A549 (cell line): Measurements from ENCODE around the gene TNRC18. TPM values are rescaled to one million over a fixed set of nuclear protein-coding genes. Genes with fewer than 3 reads are reported as not detected.

ENCODE experiments used
- ATAC-seq, 2 experiments: fragments of 200-7000 bp in 1 of 2; fragments of >200 bp in 1 of 2; cut with Nextera tagmentation in 1 of 2; cut with Tn5 transposase in 1 of 2; 3 replicates each; pipeline versions ENCODE4 v1.8.0 to v1.9.1; 2018 to 2020; ENCODE audit warnings: mild to moderate bottlenecking in 1 of 2, moderate library complexity in 1 of 2
- CTCF ChIA-PET: fragments of 300-600 bp; sonication (Branson Sonifier 250); formaldehyde crosslinking; extraction: SDS; loops from one replicate; lab custom pipeline; 2021; ENCODE audit warnings: antibody characterized with exemption, inconsistent platforms; lab: Yijun Ruan, JAX
- POLR2A ChIA-PET: fragments of 350-600 bp; formaldehyde crosslinking; extraction: SDS; loops from one replicate; lab custom pipeline; 2021; ENCODE audit warnings: antibody characterized with exemption, inconsistent platforms; lab: Yijun Ruan, JAX
- DNase-seq, 2 experiments: peaks; one replicate each; pipeline versions ENCODE4 v3.0.0 to v3.0.0-alpha.2; 2011 to 2016; ENCODE audit warnings: low read depth in 1 of 2, low spot score in 1 of 2
- FAIRE-seq: peaks from 2 replicates; lab custom pipeline; 2011; peaks lifted over from hg19 to GRCh38; lab: Jason Lieb, UNC
- H3K27ac ChIP-seq, 2 experiments: fragments of >200 bp; sonication (Bioruptor Twin); formaldehyde crosslinking; 3 replicates each; pipeline ENCODE4 v1.5.1; 2016 to 2017
- H3K4me1 ChIP-seq: fragments of >200 bp; sonication (Bioruptor Twin); formaldehyde crosslinking; 3 replicates; pipeline ENCODE4 v1.6.1; 2016
- H3K4me2 ChIP-seq: fragments of >200 bp; sonication (Bioruptor Twin); formaldehyde crosslinking; 3 replicates; pipeline ENCODE4 v1.6.1; 2016
- H3K4me3 ChIP-seq: fragments of >200 bp; sonication (Bioruptor Twin); formaldehyde crosslinking; 3 replicates; pipeline ENCODE4 v1.5.1; 2016
- H3K9me3 ChIP-seq: fragments of >200 bp; sonication (Bioruptor Twin); formaldehyde crosslinking; 3 replicates; pipeline ENCODE4 v1.6.1; 2016
- ATOH8 ChIP-seq: fragments of 250-450 bp; sonication (Bioruptor Pico); IDR thresholded peaks from 2 replicates; pipeline ENCODE4 v1.5.0; 2020; ENCODE audit warnings: low read depth, mild to moderate bottlenecking, moderate library complexity
- BCL3 ChIP-seq: fragments of >200 bp; sonication (Bioruptor Twin); formaldehyde crosslinking; IDR thresholded peaks from 3 replicates; pipeline ENCODE4 v1.6.1; 2016
- CHD4 ChIP-seq: fragments of 200-600 bp; sonication (generic); IDR thresholded peaks from 2 replicates; pipeline ENCODE4 v1.6.1; 2016; ENCODE audit warnings: antibody characterized with exemption, mild to moderate bottlenecking, borderline replicate concordance
- E2F6 ChIP-seq: IDR thresholded peaks from 2 replicates; pipeline ENCODE4 v1.6.1; 2012; ENCODE audit warnings: low read depth, borderline replicate concordance
- EHF ChIP-seq: fragments of 250-450 bp; sonication (Bioruptor Pico); IDR thresholded peaks from 2 replicates; pipeline ENCODE4 v1.5.0; 2020; ENCODE audit warnings: mild to moderate bottlenecking
- FOSB ChIP-seq: fragments of 250-450 bp; sonication (Bioruptor Pico); IDR thresholded peaks from 2 replicates; pipeline ENCODE4 v1.5.0; 2020; ENCODE audit warnings: mild to moderate bottlenecking, moderate library complexity
- FOXS1 ChIP-seq: fragments of 250-450 bp; sonication (Bioruptor Pico); IDR thresholded peaks from 2 replicates; pipeline ENCODE4 v1.5.0; 2020; ENCODE audit warnings: mild to moderate bottlenecking, moderate library complexity
- HOXA7 ChIP-seq: fragments of 250-450 bp; sonication (Bioruptor Pico); IDR thresholded peaks from 2 replicates; pipeline ENCODE4 v1.5.0; 2020; ENCODE audit warnings: mild to moderate bottlenecking, moderate library complexity
- JUN ChIP-seq, 2 experiments: fragments of >200 bp; sonication (Bioruptor Twin); formaldehyde crosslinking; IDR thresholded peaks; 2 replicates in 1 of 2; 3 replicates in 1 of 2; pipeline ENCODE4 v1.6.1; 2016 to 2017
- KDM1A ChIP-seq: fragments of 200-600 bp; sonication (generic); IDR thresholded peaks from 2 replicates; pipeline ENCODE4 v1.6.1; 2016; ENCODE audit warnings: low read depth, mild to moderate bottlenecking
- KDM5A ChIP-seq: fragments of 200-600 bp; sonication (generic); IDR thresholded peaks from 2 replicates; pipeline ENCODE4 v1.6.1; 2016; ENCODE audit warnings: antibody characterized with exemption, mild to moderate bottlenecking
- MAX ChIP-seq: IDR thresholded peaks from 2 replicates; pipeline ENCODE4 v1.6.1; 2012
- MAZ ChIP-seq: fragments of 150-350 bp; IDR thresholded peaks from 2 replicates; pipeline ENCODE4 v1.6.1; 2014; ENCODE audit warnings: antibody characterized with exemption, low read depth, low read length, borderline replicate concordance
- MYC ChIP-seq: IDR thresholded peaks from 2 replicates; pipeline ENCODE4 v1.6.1; 2012; ENCODE audit warnings: mild to moderate bottlenecking, inconsistent platforms, low read length, improper control_type of control experiment, borderline replicate concordance
- NPAS2 ChIP-seq: fragments of 250-450 bp; sonication (Bioruptor Pico); IDR thresholded peaks from 2 replicates; pipeline ENCODE4 v1.8.0; 2022; ENCODE audit warnings: mild to moderate bottlenecking, moderate library complexity, borderline replicate concordance
- PHF8 ChIP-seq: fragments of 200-600 bp; sonication (generic); IDR thresholded peaks from 2 replicates; pipeline ENCODE4 v1.6.1; 2016; ENCODE audit warnings: low read depth, mild to moderate bottlenecking, antibody characterized with exemption, moderate library complexity, borderline replicate concordance
- RAD21 ChIP-seq, 2 experiments: fragments of >200 bp in 1 of 2; sonication (Bioruptor Twin) in 1 of 2; formaldehyde crosslinking in 1 of 2; IDR thresholded peaks in 1 of 2; conservative IDR thresholded peaks in 1 of 2; 2 replicates in 1 of 2; 3 replicates in 1 of 2; pipeline ENCODE4 v1.6.1; 2012 to 2018; ENCODE audit warnings: inconsistent platforms in 1 of 2
- RARB ChIP-seq: fragments of 250-450 bp; sonication (Bioruptor Pico); IDR thresholded peaks from 2 replicates; pipeline ENCODE4 v1.8.0; 2021; ENCODE audit warnings: mild to moderate bottlenecking, moderate library complexity
- REST ChIP-seq: fragments of 200-600 bp; sonication (generic); IDR thresholded peaks from 2 replicates; pipeline ENCODE4 v1.6.1; 2016; ENCODE audit warnings: antibody characterized with exemption, mild to moderate bottlenecking, moderate library complexity
- RNF2 ChIP-seq: fragments of 200-600 bp; sonication (generic); IDR thresholded peaks from 2 replicates; pipeline ENCODE4 v1.6.1; 2016; ENCODE audit warnings: low read depth, mild to moderate bottlenecking, antibody characterized with exemption, moderate library complexity, borderline replicate concordance
- SREBF2 ChIP-seq: fragments of 450-650 bp; IDR thresholded peaks from 2 replicates; pipeline ENCODE4 v1.6.1; 2014; ENCODE audit warnings: mild to moderate bottlenecking, moderate library complexity
- TFCP2L1 ChIP-seq: fragments of 250-450 bp; sonication (Bioruptor Pico); IDR thresholded peaks from 2 replicates; pipeline ENCODE4 v1.5.0; 2021; ENCODE audit warnings: mild to moderate bottlenecking
- USF2 ChIP-seq: fragments of 450-650 bp; IDR thresholded peaks from 2 replicates; pipeline ENCODE4 v1.6.1; 2014; ENCODE audit warnings: antibody characterized with exemption
- ZFP36 ChIP-seq: fragments of 450-650 bp; IDR thresholded peaks from 2 replicates; pipeline ENCODE4 v1.6.1; 2014; ENCODE audit warnings: borderline replicate concordance; ENCODE audit not compliant: partially characterized antibody
- ZNF302 ChIP-seq: fragments of 250-450 bp; sonication (Bioruptor Pico); IDR thresholded peaks from 2 replicates; pipeline ENCODE4 v1.9.0; 2021; ENCODE audit warnings: inconsistent platforms, mild to moderate bottlenecking, moderate library complexity
- WGBS: methylation state at CpG from one replicate; pipeline ENCODE4 v1.1.6; 2017; ENCODE audit errors: missing lambda C conversion rate; 5-methylcytosine and 5-hydroxymethylcytosine counted together
- polyA plus RNA-seq, 4 experiments: library from polyadenylated mRNA; depleted of rRNA in 3 of 4; stranded (reverse); fragments of >200 nt; fragmentation: RNase III in 1 of 4; extraction: RNeasy Plus Mini Kit Qiagen cat#74134 plus additional on column Dnase treatment in 1 of 4; gene quantifications; 2 replicates in 3 of 4; 3 replicates in 1 of 4; pipeline ENCODE4 v1.2.3, GENCODE V29; 2011 to 2017

TNRC18 gene
- polyA plus RNA-seq, 2 of the 4 experiments (the other 2 are of a cell fraction) = 15.5 to 39.9 TPM

- DNase-seq (no peak), ATAC-seq (no peak), FAIRE-seq (no peak)
- Histone ChIP-seq H3K9me3 (no peaks in the 10 kb centered on the region), H3K4me2 (no peak overlapping the region), H3K4me1 (no peaks in the 10 kb centered on the region), H3K4me3 (no peak overlapping the region), H3K27ac (no peak overlapping the region)
- POLR2A ChIA-PET = no interaction called here
- CTCF ChIA-PET = interaction anchor here (0.5 to 7.0 kb wide), 12 partner anchors 10 to 370 kb away, joined by 3 to 67 read pairs (median 14); no protein-coding TSS in a partner anchor
- 93% methylated on average over 8 of the region's 8 CpGs for WGBS
- TF ChIP-seq KDM1A (no peak), CHD4 (no peak), MYC (no peak), EHF (CRISPR knock-in tag) (no peak), RNF2 (no peak), KDM5A (no peak), MAX (no peak), E2F6 (no peak), RARB (CRISPR knock-in tag) (no peak)
- TF ChIP-seq, all 56 proteins: peak for 0
These were observed 59.9 kb downstream of the TNRC18 start for GRCh38 chr7:5363729-5364128.

- no peaks in the 10 kb centered on the region for H3K4me1 ChIP-seq
- ChIA-PET CTCF (interaction anchor here (0.8 to 7.0 kb wide), 7 partner anchors 9 to 388 kb away, joined by 3 to 67 read pairs (median 13); no protein-coding TSS in a partner anchor), POLR2A (no interaction called here)
- H3K4me2 ChIP-seq = no peak overlapping the region
- no peak for ATAC-seq
- WGBS = 91% methylated on average over 9 of the region's 18 CpGs
- H3K9me3 ChIP-seq = no peaks in the 10 kb centered on the region
- TF ChIP-seq FOXS1 (CRISPR knock-in tag) (no peak), ZFP36 (no peak), TFCP2L1 (CRISPR knock-in tag) (no peak), MAZ (no peak), USF2 (no peak), NPAS2 (CRISPR knock-in tag) (no peak), SREBF2 (no peak), FOSB (CRISPR knock-in tag) (no peak), EHF (CRISPR knock-in tag) (no peak), REST (no peak), ATOH8 (CRISPR knock-in tag) (no peak), BCL3 (no peak), HOXA7 (CRISPR knock-in tag) (no peak), RAD21 (conservative IDR thresholded peaks at IDR 0.05 in 1 of 2, IDR thresholded peaks at IDR 0.05 in 1 of 2) (no peak), MAX (no peak), ZNF302 (no peak), JUN (IDR thresholded peaks at IDR 0.05) (no peak), PHF8 (no peak)
- no peak for DNase-seq
- no peak overlapping the region for H3K4me3 ChIP-seq
- H3K27ac ChIP-seq = no peak overlapping the region
- no peak for FAIRE-seq
These were observed 61.2 kb downstream of the TNRC18 start for GRCh38 chr7:5362466-5362865.
